Right ventricle myocardium superior (tissue), 1 donor: ENCODE results near the gene TRIM59. TPM values are rescaled to one million over a fixed set of nuclear protein-coding genes. Genes with fewer than 3 reads are reported as not detected.
"Not testable (repeated sequence)": the region's sequence is repeated elsewhere in the genome, so short reads cannot be mapped to it uniquely, and the experiment has no call there.

Experiments
- ATAC-seq: fragments of 200-7000 bp; cut with Tn5 transposase; one replicate; pipeline ENCODE4 v1.9.1; 2020; ENCODE audit warnings: mild to moderate bottlenecking; ENCODE audit not compliant: poor library complexity
- DNase-seq: peaks from one replicate; pipeline ENCODE4 v3.0.0-alpha.2; 2020
- intact Hi-C: fragments of 100-400 bp; cut with DNase I; formaldehyde crosslinking; loops from one replicate; pipeline ENCODE4 v1.11.2; 2022
- total RNA-seq: library from RNA; stranded (reverse); fragmentation: NEBNext Ultra II Directional; extraction: Animal tissue kit (Norgen Biotek cat#: 25700); gene quantifications from one replicate; pipeline ENCODE4 v1.2.1, GENCODE V29; 2021
- donor health status: DM: no; HTN: yes; CAD: no; lungs with severe emphysema.

Gene TRIM59
- total RNA-seq, 1 donor from 2014 or later: 0.19 TPM

DNA sequence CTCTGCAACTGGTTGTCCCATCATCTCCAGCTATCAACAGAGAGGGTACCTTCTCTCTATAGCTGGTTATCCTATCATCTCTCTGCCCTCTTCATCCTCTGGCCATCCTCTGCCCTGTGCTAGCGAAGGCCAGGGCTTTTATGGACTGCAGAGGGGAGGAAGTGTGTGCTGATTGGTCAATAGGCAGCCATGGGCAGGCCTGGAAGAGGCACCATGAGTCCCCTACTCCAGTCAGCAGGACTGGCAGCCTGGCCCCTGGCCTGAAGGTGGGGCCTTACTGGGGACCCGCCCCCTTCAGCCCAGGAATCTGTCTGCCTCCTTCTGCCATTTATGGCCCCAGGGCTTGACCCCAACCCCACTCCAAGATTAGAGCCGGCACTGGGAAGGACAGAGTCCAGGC, 10.4 kb upstream of the TRIM59 start:
- no peak for ATAC-seq
- intact Hi-C loops: no loop called here
- no peak for DNase-seq

DNA sequence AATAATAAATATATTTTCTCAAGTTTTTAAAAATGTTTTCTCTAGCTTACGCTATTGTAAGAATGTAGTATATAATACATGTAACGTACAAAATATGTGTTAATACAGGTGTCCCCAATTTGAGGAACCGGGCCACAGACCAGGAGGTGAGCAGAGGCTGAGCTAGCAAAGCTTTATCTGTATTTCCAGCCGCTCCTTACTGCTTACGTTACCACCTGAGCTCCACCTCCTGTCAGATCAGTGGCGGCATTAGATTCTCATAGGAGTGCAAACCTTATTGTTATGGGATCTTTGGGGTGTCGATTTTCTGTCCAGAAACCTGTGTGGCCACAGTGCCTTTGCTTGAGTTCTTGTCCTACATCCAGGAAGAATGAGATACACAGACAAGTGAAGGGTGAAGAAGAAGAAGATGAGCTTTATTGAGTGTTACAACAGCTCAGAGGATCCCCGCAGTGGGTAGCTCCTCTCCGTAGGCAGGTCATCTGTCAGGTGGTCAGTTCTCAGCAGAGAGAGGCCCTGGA, 9.9 kb upstream of the TRIM59 start:
- intact Hi-C loops: no loop called here
- DNase-seq: no peak
- no peak for ATAC-seq

DNA sequence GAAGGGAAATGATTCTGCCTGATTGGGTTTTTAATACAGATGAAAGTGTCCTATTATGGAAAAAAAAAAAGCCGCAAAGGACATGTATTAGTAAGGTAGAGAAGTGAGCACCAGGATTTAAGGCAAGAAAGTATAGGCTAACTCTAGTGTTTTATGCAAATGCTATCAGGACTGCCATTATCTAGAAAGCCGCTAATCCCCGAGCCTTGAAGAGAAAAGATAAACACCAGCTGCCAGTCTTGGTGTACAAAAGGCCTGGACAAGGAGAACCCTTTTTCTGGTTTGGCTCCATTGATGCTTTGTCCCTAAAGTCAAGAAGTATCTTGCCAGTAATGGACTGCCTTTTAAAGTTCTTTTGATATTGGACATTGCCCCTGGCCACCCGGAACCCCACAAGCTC, 8.6 kb upstream of the TRIM59 start:
- no peak for ATAC-seq
- intact Hi-C loops: no loop called here

DNA sequence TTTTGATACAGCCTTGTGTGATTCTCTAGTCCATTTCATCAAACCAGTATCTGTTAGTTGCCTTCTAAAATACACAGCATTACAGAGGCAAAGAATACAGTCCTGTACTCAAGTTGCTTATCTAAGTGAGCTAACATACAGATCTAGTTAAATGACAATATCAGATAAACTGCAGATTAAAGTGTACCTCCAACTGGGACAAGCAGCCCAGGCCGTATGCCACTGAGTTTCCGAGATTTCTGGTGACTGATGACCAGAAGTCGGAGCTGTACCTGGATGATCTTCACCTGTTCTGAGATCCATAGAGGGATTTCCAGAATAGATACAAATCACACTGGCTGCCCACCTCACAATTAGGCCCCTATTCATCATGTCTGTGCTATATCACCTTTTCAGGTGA, 6.3 kb upstream of the TRIM59 start:
- intact Hi-C loops: no loop called here
- no peak for ATAC-seq
- DNase-seq: no peak

More for the DNA sequence above, 8.6 kb upstream of the TRIM59 start:
- no peak for DNase-seq

DNA sequence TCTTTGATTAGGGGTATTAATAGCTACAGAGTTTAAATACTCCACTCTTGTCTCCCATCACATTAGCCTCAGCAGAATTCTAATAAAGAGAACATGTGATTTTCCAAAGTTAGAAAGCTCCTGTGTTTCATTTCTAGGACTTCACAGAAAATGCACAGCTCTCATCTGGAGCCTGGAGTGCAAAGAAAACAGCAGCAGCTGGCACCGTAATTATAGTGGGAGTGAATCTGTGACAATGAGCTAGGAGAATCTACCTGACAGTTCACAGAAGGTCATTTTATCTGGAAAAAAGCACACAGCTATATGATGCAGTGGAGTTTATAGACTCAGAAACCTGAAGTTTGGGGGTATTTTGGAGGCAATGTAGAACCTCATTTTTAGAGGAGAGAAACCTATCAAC, 5.4 kb upstream of the TRIM59 start:
- DNase-seq (no peak), ATAC-seq (no peak)
- intact Hi-C loops: no loop called here

DNA sequence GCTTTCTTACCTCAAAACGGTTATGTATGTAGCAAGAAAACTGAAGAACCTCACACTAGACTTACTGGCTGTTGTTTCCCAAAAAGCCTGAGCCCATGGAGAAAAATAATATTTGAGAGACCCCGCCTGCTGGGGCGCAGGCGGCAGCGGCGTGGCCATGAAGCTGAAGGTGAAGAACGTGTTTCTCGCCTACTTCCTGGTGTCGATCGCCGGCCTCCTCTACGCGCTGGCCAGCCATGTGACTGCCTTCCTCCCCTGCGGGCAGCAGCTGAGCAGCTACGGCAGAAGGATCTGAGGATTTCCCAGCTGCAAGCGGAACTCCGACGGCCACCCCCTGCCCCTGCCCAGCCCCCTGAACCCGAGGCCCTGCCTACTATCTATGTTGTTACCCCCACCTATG, 2.7 kb upstream of the TRIM59 start:
- intact Hi-C loops, ATAC-seq: not testable (repeated sequence)

DNA sequence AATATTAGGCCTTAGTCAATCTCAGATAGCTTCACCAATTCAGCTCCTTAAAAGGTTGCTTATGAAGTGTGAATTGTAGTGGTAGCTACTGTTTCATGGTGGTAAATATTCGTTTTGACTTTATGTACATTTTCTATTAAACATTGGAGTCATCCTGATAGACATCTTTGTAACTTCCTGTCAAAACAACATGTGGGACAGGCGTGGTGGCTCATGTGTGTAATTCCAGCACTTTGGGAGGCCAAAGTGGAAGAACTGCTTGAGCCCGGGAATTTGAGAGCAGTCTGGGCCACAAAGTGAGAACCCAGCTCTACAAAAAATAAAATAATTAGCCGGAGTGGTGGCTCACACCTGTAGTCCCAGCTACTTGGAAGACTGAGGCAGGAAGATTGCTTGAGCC, 2.0 kb upstream of the TRIM59 start:
- ATAC-seq (no peak), DNase-seq (no peak)
- intact Hi-C loops: no loop called here

More for the DNA sequence above, 2.7 kb upstream of the TRIM59 start:
- not testable (repeated sequence) for DNase-seq

DNA sequence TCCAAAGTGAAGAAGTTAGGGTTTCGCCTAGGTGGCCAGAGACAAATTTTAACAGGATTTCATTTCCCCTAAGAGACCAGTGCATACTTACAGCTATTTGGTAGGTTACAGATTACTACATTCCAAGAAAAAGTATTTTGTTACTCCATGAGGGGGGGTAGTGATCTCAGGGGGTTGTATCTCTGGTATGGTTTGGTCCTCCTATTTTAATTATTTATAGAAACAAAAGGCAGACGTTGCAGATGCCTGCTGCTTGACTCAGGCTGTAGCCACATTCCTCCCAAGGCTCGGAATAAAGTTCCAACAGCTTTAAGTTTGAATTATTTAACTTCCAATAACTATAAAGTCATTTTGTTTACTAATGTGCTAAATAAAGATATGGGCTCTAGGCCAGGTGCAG, 1.3 kb upstream of the TRIM59 start:
- DNase-seq (no peak), ATAC-seq (no peak)
- intact Hi-C loops: no loop called here

DNA sequence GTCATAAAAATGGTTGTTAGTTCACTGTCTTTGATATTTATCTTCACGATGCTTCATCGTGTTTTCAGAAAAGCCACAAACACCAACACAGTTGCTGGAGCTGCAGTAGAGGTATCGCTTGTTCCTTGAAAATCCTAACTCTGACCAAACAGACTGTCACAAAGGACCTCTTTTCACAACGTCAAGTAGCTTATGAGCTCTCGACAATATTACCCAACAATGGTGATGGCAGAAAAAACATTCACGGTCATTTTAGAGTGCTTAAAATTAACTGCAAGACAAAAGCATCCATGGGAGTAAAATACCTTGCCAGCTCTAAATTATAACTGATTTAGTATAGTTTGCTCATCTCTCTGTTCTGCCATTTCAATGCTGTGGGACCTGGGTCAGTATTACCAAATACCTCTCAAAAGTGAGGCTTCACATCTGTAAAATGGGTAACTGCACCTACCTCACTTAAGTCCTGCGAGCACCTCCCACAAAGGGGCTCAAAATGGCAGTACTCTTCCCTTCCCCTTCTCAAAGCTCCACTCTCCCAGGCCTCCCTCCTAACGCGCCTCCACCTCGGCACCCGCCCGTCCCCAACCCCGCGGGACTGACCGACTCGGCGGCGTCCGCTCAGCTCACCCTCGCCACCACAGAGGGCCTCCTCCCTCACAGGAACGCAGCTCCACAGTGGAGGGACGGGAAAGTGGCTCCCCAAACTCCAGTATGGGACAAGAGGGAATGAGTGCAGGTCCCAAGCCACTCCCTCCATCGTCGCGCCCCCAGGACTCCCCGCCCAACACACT, 546 bp downstream of the TRIM59 start:
- DNase-seq: no peak
- ATAC-seq: peak; percentile 48
- intact Hi-C loops: no loop called here

DNA sequence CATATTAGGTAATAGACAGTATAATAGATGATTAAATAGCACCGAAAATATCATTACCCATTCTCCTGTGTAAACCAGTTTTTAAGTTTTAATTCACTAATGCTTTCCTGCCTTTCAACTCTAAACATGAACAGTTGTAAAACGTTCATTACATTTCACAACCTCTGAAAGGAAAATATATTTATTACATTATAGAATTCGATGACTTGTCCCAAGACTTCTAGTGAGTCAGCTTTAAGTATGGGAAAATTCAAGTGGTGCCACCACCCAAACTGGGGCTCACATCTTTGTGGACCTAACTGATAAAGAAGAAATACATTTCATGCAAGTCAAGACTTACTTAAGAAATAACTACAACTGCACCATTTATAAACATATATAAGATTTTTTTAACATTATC, 2.0 kb downstream of the TRIM59 start:
- intact Hi-C loops: no loop called here
- DNase-seq (no peak), ATAC-seq (no peak)

DNA sequence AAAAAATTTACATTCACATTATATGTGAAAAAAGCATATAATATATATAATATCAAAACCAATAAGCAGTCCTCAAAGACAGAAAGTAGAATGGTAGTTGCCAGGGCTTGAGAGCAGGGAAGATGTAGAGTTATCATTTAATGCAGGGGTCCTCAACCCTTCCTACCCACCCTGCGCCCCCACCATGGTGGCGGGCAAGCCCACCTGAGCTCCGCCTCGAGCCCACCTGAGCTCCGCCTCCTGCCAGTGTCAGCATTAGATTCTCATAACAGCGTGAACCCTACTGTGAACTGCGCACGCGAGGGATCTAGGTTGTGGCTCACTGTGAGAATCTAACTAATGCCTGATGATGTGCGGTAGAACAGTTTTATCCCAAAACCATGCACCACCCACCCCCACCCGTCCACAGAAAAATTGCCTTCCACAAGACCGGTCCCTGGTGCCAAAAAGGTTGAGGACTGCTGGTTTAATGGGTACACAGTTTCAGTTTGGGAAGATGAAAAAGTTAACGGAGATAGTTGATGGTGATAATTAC, 3.0 kb downstream of the TRIM59 start:
- ATAC-seq: no peak
- intact Hi-C loops: no loop called here
- no peak for DNase-seq

DNA sequence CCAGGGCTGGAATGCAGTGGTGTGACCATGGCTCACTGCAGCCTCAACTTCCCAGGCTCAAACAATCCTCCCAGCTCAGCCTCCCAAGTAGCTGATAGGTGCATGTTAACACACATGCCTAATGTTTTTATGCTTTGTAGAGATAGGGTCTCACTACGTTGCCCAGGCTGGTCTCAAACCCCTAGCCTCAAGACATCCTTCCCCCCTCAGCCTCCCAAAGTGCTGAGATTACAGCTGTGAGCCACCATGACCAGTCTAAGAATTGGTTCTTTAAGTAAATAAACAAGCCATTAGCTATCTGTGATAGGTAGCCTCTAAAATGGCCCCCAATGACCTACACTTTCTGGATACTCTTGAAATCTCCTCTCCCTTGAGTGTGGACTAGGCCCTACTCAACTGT, 3.7 kb downstream of the TRIM59 start:
- ATAC-seq (no peak), DNase-seq (no peak)
- intact Hi-C loops: no loop called here

DNA sequence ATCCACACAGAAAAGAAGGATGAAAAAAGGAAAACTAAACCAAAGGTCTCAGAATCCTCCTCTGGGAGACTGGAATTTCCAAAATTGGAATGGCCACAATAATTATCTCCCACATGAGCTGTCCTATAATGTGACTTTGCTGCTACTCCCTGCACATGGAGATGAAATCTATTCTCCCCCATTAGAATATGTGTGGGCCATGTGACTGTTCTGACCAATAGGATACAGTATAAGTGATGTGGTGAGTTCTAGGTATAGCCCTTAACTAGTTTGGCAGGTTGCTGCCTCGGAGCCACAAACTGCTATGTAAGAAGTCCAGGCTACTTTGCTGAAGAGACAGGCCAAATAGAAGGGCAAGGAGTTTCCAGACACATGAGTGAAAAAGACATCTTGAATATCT, 5.2 kb downstream of the TRIM59 start:
- intact Hi-C loops: no loop called here

DNA sequence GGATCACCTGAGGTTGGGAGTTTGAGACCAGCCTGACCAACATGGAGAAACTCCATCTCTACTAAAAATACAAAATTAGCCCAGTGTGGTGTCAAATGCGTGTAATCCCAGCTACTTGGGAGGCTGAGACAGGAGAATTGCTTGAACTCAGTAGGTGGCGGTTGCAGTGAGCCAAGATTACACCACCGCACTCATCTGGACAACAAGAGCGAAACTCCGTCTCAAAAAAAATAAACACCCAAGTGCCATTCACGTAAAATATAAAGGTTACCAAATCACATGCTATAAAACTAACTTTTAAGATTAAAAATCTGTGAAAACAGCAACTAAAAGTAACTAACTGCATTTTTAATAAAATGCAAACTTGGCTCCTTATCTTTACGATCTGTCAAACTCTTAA, 8.9 kb downstream of the TRIM59 start:
- intact Hi-C loops: no loop called here
- DNase-seq (no peak), ATAC-seq (no peak)

More for the DNA sequence above, 5.2 kb downstream of the TRIM59 start:
- DNase-seq (no peak), ATAC-seq (no peak)

DNA sequence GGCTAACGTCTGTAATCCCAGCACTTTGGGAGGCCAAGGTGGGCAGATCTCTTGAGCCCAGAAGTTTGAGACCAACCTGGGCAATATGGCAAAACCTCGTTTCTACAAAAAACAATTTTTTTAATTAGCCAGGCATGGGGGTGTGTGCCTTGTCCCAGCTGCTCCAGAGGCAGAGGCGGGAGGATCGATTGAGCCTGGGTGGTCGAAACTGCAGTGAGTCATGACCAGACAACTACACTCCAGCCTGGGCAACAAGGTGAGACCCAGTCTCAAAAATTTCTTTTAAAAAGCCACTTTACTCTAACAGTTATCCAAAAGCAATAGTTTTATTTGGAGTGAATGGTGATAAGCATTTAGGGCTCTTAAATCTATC, 12.5 kb downstream of the TRIM59 start:
- ATAC-seq: no peak
- no peak for DNase-seq
- intact Hi-C loops: no loop called here

DNA sequence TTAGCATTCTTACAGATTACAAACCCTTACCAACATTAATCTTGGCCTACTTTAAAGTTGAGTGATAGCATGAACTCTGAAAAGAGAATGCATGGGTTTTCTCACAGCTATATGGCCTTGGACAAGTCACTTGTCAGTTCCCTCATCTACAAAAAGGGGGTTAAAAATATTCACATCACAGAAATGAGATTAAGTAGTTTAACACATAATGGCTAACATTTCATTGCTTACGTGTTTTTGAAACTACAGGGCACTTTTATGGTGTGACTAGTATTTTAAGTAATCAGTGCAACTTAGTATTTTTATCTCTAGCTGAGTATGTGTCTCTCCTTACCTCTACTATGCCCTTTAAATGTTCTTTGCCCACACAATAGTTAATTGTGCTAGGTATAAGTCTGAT, 13.8 kb downstream of the TRIM59 start:
- ATAC-seq (no peak), DNase-seq (no peak)
- intact Hi-C loops: no loop called here

DNA sequence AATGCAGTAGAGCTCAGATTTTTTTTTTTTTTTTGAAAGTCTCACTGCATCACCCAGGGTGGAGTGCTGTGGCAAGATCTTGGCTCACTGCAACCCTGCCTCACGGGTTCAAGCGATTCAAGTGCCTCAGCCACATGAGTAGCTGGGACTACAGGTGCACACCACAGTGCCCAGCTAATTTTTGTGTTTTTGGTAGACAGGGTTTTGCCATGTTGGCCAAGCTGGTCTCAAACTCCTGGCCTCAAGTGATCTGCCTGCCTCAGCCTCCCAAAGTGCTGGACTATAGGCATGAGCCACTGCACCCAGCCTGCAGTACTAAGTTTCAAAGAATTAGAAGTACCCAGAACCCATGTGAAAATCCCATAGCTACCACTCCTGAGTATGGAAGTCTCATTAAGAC, 14.5 kb downstream of the TRIM59 start:
- intact Hi-C loops: no loop called here
- DNase-seq (no peak), ATAC-seq (no peak)

DNA sequence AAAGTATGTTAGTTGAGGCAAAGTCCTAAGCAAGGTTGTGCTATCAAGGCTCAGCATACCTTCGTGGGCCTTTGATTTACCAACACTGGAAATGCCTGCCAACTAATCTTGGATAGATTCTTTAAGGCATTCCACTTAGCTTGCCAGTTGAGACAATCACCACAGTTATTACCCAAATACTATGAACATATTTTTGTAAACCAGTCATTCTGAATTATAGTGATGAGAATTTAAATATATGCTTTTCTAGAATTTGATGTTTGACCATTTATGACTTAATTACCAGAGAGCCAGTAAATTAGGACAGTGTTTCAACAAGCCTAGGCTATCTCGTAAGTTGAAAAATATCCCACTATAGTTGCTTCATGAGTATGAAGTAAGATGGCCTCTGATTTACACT, 15.5 kb downstream of the TRIM59 start:
- DNase-seq (no peak), ATAC-seq (no peak)
- intact Hi-C loops: no loop called here

DNA sequence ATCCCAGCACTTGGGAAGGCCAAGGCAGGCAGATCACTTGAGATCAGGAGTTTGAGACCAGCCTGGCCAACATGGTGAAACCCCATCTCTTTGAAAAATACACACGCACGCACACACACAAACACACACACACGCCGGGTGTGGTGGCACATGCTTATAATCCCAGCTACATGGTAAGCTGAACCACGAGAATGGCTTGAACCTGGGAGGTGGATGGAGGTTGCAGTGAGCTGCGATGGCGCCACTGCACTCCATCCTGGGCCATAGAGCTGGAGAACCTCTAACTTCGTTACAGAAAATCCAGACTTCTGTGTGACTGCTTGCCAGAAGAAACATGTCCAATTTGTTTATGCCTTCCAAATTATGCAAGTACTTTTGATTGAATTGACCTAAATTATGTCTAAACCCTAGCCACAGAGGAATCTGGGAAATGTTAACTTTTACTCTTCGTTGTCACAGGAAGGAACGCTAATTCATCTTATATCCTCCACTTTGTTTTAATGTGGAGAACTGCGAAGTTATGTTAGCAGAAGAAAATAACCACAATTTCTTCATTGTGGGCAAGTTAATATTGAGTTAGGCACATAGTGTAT, 21.7 kb downstream of the TRIM59 start:
- intact Hi-C loops: no loop called here
- no peak for ATAC-seq
- DNase-seq: no peak

DNA sequence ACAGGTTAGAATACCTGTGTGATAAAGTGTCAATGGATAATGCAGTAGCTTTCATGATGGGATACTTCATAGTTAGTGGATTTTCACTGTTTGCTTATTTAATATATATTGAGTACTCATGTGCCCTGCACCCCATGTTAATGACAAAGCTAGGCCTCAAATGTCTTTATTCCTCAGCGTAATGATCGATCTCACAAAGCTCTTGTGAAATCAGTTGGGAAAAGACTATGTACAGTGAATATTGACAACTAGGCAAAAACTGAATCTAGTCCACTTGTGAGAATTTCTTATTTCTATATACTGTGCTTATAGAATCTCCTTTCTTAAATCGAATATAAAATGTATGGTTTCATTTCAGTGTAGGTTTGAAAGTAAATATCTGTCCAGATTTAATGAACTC, 32.3 kb downstream of the TRIM59 start:
- no peak for ATAC-seq
- intact Hi-C loops: no loop called here
- no peak for DNase-seq
